ENCODE data around the gene USP49.

The USP49 gene

DNA sequence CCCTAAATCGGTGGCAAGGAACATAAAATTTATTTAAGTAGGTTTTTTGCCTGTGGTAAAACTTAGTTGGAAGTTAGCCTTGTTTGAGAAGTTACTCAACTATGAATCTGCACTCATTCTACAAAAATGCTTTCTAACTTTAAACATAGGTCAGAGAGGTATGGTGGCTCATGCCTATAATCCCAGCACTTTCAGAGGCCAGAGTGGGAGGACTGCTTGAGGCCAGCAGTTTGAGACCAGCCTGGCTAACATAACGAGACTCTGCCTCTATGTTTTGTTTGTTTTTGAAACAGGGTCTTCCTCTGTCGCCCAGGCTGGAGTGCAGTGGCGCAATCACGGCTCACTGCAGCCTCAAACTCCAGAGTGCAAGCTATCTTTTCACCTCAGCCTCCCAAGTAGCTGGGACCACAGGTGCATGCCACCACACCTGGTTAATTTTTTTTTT, 16.2 kb downstream of the USP49 start:
- peak; percentile 26 for FAIRE-seq
- no peak for TF ChIP-seq PAX5 (IDR thresholded peaks at IDR 0.05; ENCODE audit: insufficient read depth, low read length, severe bottlenecking)
- no peak for TF ChIP-seq POU2F2 (IDR thresholded peaks at IDR 0.05; ENCODE audit: low read depth, low read length)
- no peak for TF ChIP-seq POLR2AphosphoS5 (IDR thresholded peaks at IDR 0.05; ENCODE audit: low read depth, low read length)
- TF ChIP-seq TAF1 (IDR thresholded peaks at IDR 0.05; ENCODE audit: low read depth, low read length), result no peak
- no peak for TF ChIP-seq POLR2A (IDR thresholded peaks at IDR 0.05; ENCODE audit: low read depth, low read length)
- TF ChIP-seq SPI1 (IDR thresholded peaks at IDR 0.05; ENCODE audit: low read depth, low read length), result no peak
- DNase-seq (ENCODE audit: insufficient read length, low spot score), result no peak

GRCh38 chr6:41878246-41878645, 16.9 kb downstream of the USP49 start:
- no peak for FAIRE-seq
- DNase-seq (ENCODE audit: insufficient read length, low spot score), result no peak
- TF ChIP-seq POLR2AphosphoS5 (IDR thresholded peaks at IDR 0.05; ENCODE audit: low read depth, low read length) (no peak), TAF1 (IDR thresholded peaks at IDR 0.05; ENCODE audit: low read depth, low read length) (no peak), PAX5 (IDR thresholded peaks at IDR 0.05; ENCODE audit: insufficient read depth, low read length, severe bottlenecking) (no peak), POU2F2 (IDR thresholded peaks at IDR 0.05; ENCODE audit: low read depth, low read length) (no peak), SPI1 (IDR thresholded peaks at IDR 0.05; ENCODE audit: low read depth, low read length) (no peak), POLR2A (IDR thresholded peaks at IDR 0.05; ENCODE audit: low read depth, low read length) (no peak)

- DNase-seq (ENCODE audit: insufficient read length, low spot score) (no peak), FAIRE-seq (no peak)
- no peak for TF ChIP-seq POU2F2 (IDR thresholded peaks at IDR 0.05; ENCODE audit: low read depth, low read length)
- no peak for TF ChIP-seq PAX5 (IDR thresholded peaks at IDR 0.05; ENCODE audit: insufficient read depth, low read length, severe bottlenecking)
- no peak for TF ChIP-seq POLR2A (IDR thresholded peaks at IDR 0.05; ENCODE audit: low read depth, low read length)
- TF ChIP-seq SPI1 (IDR thresholded peaks at IDR 0.05; ENCODE audit: low read depth, low read length), result no peak
- TF ChIP-seq TAF1 (IDR thresholded peaks at IDR 0.05; ENCODE audit: low read depth, low read length), result no peak
- no peak for TF ChIP-seq POLR2AphosphoS5 (IDR thresholded peaks at IDR 0.05; ENCODE audit: low read depth, low read length)
Measured at GRCh38 chr6:41877051-41877680, 18.0 kb downstream of the USP49 start.

- FAIRE-seq (no peak), DNase-seq (ENCODE audit: insufficient read length, low spot score) (no peak)
- no peak for TF ChIP-seq POLR2AphosphoS5 (IDR thresholded peaks at IDR 0.05; ENCODE audit: low read depth, low read length)
- no peak for TF ChIP-seq PAX5 (IDR thresholded peaks at IDR 0.05; ENCODE audit: insufficient read depth, low read length, severe bottlenecking)
- no peak for TF ChIP-seq POLR2A (IDR thresholded peaks at IDR 0.05; ENCODE audit: low read depth, low read length)
- TF ChIP-seq POU2F2 (IDR thresholded peaks at IDR 0.05; ENCODE audit: low read depth, low read length), result no peak
- TF ChIP-seq TAF1 (IDR thresholded peaks at IDR 0.05; ENCODE audit: low read depth, low read length), result no peak
- no peak for TF ChIP-seq SPI1 (IDR thresholded peaks at IDR 0.05; ENCODE audit: low read depth, low read length)
Measured at GRCh38 chr6:41874741-41875140, 20.4 kb downstream of the USP49 start.

DNA sequence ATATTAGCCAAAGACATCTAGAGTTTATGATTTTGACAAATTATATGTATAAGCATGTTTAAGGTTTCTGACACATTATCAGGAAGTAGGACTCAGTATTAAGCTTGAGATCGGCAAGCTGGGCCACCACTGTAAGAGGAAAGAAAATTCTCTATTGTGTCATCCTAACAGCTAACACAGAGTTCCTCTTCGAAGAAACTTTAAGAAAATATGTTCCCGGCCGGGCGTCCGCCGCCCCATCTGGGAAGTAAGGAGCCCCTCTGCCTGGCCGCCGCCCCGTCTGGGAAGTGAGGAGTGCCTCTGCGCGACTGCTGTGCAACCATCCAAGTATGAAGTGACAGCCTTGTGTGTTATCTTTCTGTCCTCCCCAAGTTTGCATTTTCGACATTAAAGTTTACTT, 23.0 kb downstream of the USP49 start:
- TF ChIP-seq PAX5 (IDR thresholded peaks at IDR 0.05; ENCODE audit: insufficient read depth, low read length, severe bottlenecking) (no peak), POU2F2 (IDR thresholded peaks at IDR 0.05; ENCODE audit: low read depth, low read length) (no peak), SPI1 (IDR thresholded peaks at IDR 0.05; ENCODE audit: low read depth, low read length) (no peak), POLR2A (IDR thresholded peaks at IDR 0.05; ENCODE audit: low read depth, low read length) (no peak), POLR2AphosphoS5 (IDR thresholded peaks at IDR 0.05; ENCODE audit: low read depth, low read length) (no peak), TAF1 (IDR thresholded peaks at IDR 0.05; ENCODE audit: low read depth, low read length) (no peak)
- DNase-seq (ENCODE audit: insufficient read length, low spot score) (no peak), FAIRE-seq (no peak)

DNA sequence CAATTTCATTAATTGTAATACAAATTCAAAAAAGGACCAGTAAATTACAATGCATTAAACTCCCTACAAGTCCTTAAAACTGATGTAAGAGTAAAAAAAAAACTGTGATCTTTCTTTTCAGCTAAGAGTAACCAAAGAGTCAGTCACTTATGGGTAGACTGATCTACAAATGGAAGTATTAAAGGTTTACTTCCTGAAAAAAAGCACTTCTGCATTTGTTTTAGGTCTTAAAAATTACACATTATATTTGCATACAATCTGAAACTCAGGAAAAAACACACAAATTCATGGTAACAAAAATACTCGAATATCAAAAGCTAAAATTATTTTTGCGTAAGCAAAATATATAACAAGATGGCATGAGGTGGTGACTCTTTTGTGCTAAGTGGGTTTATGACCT, 23.5 kb downstream of the USP49 start:
- DNase-seq (ENCODE audit: insufficient read length, low spot score), result no peak
- no peak for FAIRE-seq
- no peak for TF ChIP-seq POLR2A (IDR thresholded peaks at IDR 0.05; ENCODE audit: low read depth, low read length)
- no peak for TF ChIP-seq POLR2AphosphoS5 (IDR thresholded peaks at IDR 0.05; ENCODE audit: low read depth, low read length)

- TF ChIP-seq PAX5 (IDR thresholded peaks at IDR 0.05; ENCODE audit: insufficient read depth, low read length, severe bottlenecking), result no peak
- DNase-seq (ENCODE audit: insufficient read length, low spot score) (no peak), FAIRE-seq (no peak)
Measured at GRCh38 chr6:41859356-41859755, 35.8 kb downstream of the USP49 start.

DNA sequence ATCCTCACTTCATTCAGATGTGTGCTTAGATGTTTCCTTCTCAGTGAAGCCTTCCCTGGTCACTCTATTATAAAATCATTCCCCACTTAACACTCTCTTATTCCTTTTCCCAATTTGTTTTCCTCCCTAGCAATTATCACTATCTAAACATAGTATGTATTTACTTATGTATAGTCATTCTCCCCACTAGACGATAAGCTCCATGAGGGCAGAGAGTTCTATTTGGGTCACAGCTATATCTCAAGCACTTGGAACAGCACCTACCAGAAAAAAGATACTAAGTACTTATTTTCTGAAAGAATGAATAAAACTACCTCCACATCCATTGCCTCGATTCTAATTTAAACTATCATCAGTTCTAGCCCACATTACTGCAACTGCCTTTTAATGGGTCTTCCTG, 36.5 kb downstream of the USP49 start:
- TF ChIP-seq PAX5 (IDR thresholded peaks at IDR 0.05; ENCODE audit: insufficient read depth, low read length, severe bottlenecking), result no peak
- no peak for TF ChIP-seq POLR2AphosphoS5 (IDR thresholded peaks at IDR 0.05; ENCODE audit: low read depth, low read length)
- TF ChIP-seq POLR2A (IDR thresholded peaks at IDR 0.05; ENCODE audit: low read depth, low read length), result no peak
- TF ChIP-seq POU2F2 (IDR thresholded peaks at IDR 0.05; ENCODE audit: low read depth, low read length), result no peak
- TF ChIP-seq SPI1 (IDR thresholded peaks at IDR 0.05; ENCODE audit: low read depth, low read length), result no peak
- no peak for TF ChIP-seq TAF1 (IDR thresholded peaks at IDR 0.05; ENCODE audit: low read depth, low read length)
- no peak for FAIRE-seq
- no peak for DNase-seq (ENCODE audit: insufficient read length, low spot score)

DNA sequence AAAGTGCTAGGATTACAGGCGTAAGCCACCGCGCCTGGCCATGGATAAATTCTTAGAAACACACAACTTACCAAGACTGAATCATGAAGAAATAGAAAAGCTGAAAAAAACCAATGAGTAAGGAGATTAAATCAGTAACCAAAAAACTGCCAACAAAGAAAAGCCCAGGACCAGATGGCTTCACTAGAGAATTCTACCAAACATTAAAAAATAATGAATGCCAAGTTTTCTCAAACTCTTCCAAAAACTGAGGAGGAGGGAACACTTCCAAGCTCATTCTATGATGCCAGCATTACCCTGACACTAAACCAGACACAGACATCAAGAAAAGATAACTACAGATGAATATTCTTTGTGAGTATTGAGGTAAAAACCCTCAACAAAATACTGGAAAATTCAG, 44.3 kb downstream of the USP49 start:
- FAIRE-seq (no peak), DNase-seq (ENCODE audit: insufficient read length, low spot score) (no peak)
- no peak for TF ChIP-seq POU2F2 (IDR thresholded peaks at IDR 0.05; ENCODE audit: low read depth, low read length)
- TF ChIP-seq SPI1 (IDR thresholded peaks at IDR 0.05; ENCODE audit: low read depth, low read length), result no peak
- no peak for TF ChIP-seq POLR2AphosphoS5 (IDR thresholded peaks at IDR 0.05; ENCODE audit: low read depth, low read length)
- TF ChIP-seq PAX5 (IDR thresholded peaks at IDR 0.05; ENCODE audit: insufficient read depth, low read length, severe bottlenecking), result no peak
- no peak for TF ChIP-seq TAF1 (IDR thresholded peaks at IDR 0.05; ENCODE audit: low read depth, low read length)
- no peak for TF ChIP-seq POLR2A (IDR thresholded peaks at IDR 0.05; ENCODE audit: low read depth, low read length)

- DNase-seq (ENCODE audit: insufficient read length, low spot score) (peak; percentile 20), FAIRE-seq (peak; percentile 87)
- TF ChIP-seq TAF1 (IDR thresholded peaks at IDR 0.05; ENCODE audit: low read depth, low read length) (no peak), POLR2A (IDR thresholded peaks at IDR 0.05; ENCODE audit: low read depth, low read length) (no peak)
Measured at GRCh38 chr6:41846666-41847237, 48.4 kb downstream of the USP49 start.

Measured in GM12891 (cell line).